Measurements from ENCODE around the gene TXNDC17. TPM values are rescaled to one million over a fixed set of nuclear protein-coding genes. Genes with fewer than 3 reads are reported as not detected.
A peak's percentile ranks its signal among the peaks of the same experiment; 100 is the strongest.

Gene TXNDC17
- total and polyA plus RNA-seq, 9 of the 15 experiments (the other 6 are each of a cell fraction or from before 2014, with no cell fraction given) = 108 to 759 (median 179) TPM

GRCh38 chr17:6640536-6641246 lies at the start of gene TXNDC17, which contains the start of gene KIAA0753 (continued):
- TF ChIP-seq THRA (IDR thresholded peaks at IDR 0.05) (no peak), E2F8 (IDR thresholded peaks at IDR 0.05; ENCODE audit: low read depth, partially characterized antibody) (peak; percentile 70), TEAD2 (tag; IDR thresholded peaks at IDR 0.05) (no peak), FOXK1 (CRISPR knock-in tag; IDR thresholded peaks at IDR 0.05; ENCODE audit: borderline replicate concordance) (no peak), CSDE1 (IDR thresholded peaks at IDR 0.05) (peak in 1 of 2 experiments; percentile 91; a peak in 2 of 4 replicates), RAD51 (IDR thresholded peaks at IDR 0.05; ENCODE audit: borderline replicate concordance, low read depth) (no peak), MAFG (tag; conservative IDR thresholded peaks at IDR 0.05) (no peak), CREBBP (IDR thresholded peaks at IDR 0.05; ENCODE audit: low read depth, low read length) (no peak), NFRKB (IDR thresholded peaks at IDR 0.05; ENCODE audit: low read depth) (no peak), NFE2 (IDR thresholded peaks at IDR 0.05; ENCODE audit: low read depth) (no peak), SRSF3 (IDR thresholded peaks at IDR 0.05; ENCODE audit: insufficient read depth, low read length) (no peak), RNF2 (IDR thresholded peaks at IDR 0.05) (no peak), RBBP5 (IDR thresholded peaks at IDR 0.05; ENCODE audit: borderline replicate concordance, insufficient read depth, low read length, poor library complexity, severe bottlenecking) (peak; percentile 74), POLR3G (IDR thresholded peaks at IDR 0.05; ENCODE audit: extremely low read depth, insufficient read length, insufficient replicate concordance) (no peak), KDM2B (CRISPR knock-in tag; IDR thresholded peaks at IDR 0.05) (no peak), GTF2A2 (tag; IDR thresholded peaks at IDR 0.05) (no peak), UBTF (IDR thresholded peaks at IDR 0.05; ENCODE audit: borderline replicate concordance in 1 of 2, low read depth in 2 of 2, low read length in 2 of 2) (no peak), PHF20 (IDR thresholded peaks at IDR 0.05; ENCODE audit: partially characterized antibody) (peak; percentile 17), ZNF134 (CRISPR knock-in tag; conservative IDR thresholded peaks at IDR 0.05) (no peak), GTF2B (IDR thresholded peaks at IDR 0.05; ENCODE audit: extremely low read depth, insufficient read length) (no peak), NR4A1 (CRISPR knock-in tag; IDR thresholded peaks at IDR 0.05) (no peak), NR4A1 (tag; IDR thresholded peaks at IDR 0.05) (no peak)

Data from K562 (cell line).